Fibroblast of skin of left biceps (primary cell): Measurements from ENCODE around the gene ZNF574.

Source experiments
- DNase-seq, 2 experiments: peaks; one replicate each; pipeline ENCODE4 v3.0.0-alpha.2; 2013; ENCODE audit warnings: low read depth in 2 of 2

The ZNF574 gene

DNA sequence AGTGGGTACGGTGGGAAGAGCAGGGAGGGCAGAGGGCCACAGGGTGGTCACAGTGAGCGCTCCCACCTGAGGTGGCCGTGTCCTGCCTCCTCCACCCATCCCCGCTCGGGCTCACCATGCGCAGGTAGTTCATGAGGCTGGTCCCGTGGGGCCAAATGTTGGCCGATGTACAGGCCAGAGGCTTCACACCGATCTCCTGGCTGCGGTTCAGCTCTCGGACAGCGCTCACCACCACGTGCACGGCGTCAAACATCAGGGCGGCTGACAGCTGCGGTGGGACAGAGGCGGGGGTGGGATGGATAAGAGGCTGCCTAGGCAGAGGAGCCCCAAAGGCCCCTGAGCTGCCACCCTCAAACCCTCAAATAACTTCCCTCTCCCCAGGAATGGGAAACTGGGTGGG, 21.8 kb upstream of the ZNF574 start:
- DNase-seq, result no peak

GRCh38 chr19:42057846-42058245, 18.1 kb upstream of the ZNF574 start:
- DNase-seq, result no peak

- DNase-seq, result no peak
Measured at GRCh38 chr19:42059196-42059595, 16.8 kb upstream of the ZNF574 start.

- no peak for DNase-seq
Measured at GRCh38 chr19:42060117-42060516, 15.8 kb upstream of the ZNF574 start.

- DNase-seq, result no peak
Measured at GRCh38 chr19:42062381-42062780, 13.6 kb upstream of the ZNF574 start.

GRCh38 chr19:42064432-42064831, 11.5 kb upstream of the ZNF574 start:
- DNase-seq, result no peak

DNA sequence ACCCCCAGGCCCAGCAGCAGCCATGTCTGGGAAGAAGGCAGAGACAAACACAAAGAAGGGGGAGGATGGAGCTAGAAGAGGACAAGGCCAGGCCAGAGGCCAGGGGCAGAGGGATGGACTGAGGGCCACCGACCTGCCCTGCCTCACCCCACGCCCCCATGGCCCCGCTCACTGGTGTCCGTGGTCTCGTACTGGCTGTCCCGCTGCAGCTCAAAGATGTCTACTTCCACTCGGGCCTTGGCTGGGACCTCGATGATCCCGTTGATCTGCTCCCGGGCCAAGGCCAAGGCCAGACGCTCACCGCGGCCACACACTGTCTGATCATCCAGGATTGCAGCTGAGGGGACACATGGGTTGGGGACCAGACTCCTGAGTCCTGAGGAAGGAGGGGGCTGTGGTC, 10.9 kb upstream of the ZNF574 start:
- DNase-seq, result no peak

- DNase-seq, result no peak
Measured at GRCh38 chr19:42065511-42065910, 10.5 kb upstream of the ZNF574 start.

DNA sequence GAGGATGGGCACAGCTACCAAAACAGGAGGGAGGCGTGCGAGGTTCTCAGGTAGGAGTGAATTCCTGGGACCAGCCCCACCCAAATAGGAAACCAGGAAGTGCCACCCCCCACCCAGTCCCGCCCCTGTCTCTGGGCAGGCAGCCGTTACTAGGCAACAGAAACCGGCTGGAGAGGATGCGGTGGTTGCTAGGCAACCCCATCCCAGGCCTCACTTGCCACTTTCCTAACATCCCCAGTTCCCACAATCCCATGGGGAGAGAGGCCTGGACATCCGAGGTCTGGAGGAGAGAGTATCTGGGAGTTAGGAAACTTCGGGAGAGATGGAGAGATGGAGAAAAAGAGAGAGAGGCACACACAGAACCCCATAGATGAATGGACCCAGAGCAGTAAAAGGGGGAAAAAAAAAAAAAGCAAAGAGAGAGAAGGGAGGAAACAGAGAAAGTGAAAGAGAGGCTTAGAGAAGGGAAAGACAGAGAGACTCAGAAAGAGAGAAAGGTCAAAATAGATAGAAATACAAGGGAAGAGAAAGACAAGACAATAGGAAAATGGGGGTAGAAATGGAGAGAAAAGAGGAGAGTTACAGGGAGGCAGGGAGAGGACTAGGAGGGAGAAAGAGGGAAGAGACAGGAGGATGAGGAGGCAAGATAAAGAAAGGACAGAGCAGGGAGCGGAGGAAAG, 9.8 kb upstream of the ZNF574 start:
- no peak for DNase-seq

- DNase-seq, result no peak
Measured at GRCh38 chr19:42067315-42067888, 8.6 kb upstream of the ZNF574 start.

GRCh38 chr19:42068361-42068755, 7.6 kb upstream of the ZNF574 start:
- DNase-seq, result no peak

- DNase-seq, result no peak
Measured at GRCh38 chr19:42068756-42069571, 7.0 kb upstream of the ZNF574 start.

DNA sequence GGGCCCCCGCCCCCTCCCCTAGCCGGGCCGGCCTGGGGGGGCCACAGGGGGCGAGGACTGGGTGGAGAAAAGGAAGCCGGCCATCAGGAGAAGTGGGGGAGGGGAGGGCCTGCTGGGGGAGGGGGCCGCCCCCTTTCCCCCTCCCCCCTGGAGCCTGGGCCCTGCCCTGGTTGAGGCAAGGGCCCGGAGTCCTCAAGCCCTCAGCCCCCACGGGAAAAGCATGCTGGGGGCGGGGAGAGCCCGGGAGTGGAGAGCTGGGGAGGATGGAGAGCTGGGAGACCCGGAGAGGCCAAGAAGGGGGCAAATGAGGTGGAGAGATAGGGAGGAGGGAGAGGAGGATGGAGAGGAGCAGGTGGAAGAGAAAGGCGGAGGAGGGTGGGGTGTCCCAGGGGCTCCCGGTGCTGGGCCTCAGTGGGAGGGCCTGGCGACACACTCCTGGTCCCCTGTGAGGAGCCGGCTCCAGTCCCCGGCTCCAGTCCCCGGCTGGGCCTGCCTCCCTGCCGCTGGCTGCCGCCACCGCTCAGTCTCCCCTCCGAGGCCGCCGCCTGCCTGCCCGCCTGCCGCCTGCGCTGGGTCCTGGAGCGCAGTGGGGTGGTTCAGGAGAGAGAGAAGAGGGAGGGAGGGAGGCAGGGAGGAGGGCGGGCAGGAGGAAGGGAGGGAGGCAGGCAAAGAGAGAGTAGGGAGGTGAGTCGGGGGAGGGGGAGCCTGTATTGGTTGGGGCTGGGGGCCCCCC, 6.2 kb upstream of the ZNF574 start, which contains the start of gene GRIK5:
TSS of gene GRIK5 (minus strand) at position 588 of the 733 bp plus-strand sequence. CDS start 4,436 bp downstream, outside the sequence.
- no peak for DNase-seq

GRCh38 chr19:42071247-42071646, 4.7 kb upstream of the ZNF574 start:
- DNase-seq, result no peak

GRCh38 chr19:42074513-42075363, 1.2 kb upstream of the ZNF574 start:
- DNase-seq, result no peak

DNA sequence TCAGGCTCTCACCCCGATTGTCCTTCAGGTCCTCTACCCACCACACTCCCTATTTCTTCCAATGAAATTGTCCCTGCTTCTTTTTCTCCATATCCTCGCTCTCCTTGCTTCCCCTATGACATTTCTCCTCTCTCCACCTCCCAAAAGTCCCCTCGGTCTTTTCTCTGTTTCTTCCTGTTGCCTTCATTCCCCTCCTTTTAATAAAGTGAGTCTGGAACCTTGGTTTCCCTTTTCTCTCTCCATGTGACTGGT, 676 bp upstream of the ZNF574 start:
- DNase-seq, result no peak

- DNase-seq, result no peak
Measured at GRCh38 chr19:42076380-42076944, 496 bp downstream of the ZNF574 start.

- no peak for DNase-seq
Measured at GRCh38 chr19:42078058-42078457, 2.1 kb downstream of the ZNF574 start.

DNA sequence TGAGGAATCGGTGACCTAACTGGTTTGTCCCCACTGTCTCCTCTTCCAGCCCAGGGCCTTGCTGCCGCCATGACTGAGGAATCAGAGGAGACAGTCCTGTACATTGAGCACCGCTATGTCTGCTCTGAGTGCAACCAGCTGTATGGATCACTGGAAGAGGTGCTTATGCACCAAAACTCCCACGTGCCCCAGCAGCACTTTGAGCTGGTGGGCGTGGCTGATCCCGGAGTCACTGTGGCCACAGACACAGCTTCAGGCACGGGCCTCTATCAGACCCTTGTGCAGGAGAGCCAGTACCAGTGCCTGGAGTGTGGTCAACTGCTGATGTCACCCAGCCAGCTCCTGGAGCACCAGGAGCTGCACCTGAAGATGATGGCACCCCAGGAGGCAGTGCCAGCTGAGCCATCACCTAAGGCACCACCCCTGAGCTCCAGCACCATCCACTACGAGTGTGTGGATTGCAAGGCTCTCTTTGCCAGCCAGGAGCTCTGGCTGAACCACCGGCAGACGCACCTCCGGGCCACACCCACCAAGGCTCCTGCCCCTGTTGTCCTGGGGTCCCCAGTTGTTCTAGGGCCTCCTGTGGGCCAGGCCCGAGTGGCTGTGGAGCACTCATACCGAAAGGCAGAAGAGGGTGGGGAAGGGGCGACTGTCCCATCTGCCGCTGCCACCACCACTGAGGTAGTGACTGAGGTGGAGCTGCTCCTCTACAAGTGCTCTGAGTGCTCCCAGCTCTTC, 2.7 kb downstream of the ZNF574 start:
- DNase-seq, result no peak

DNA sequence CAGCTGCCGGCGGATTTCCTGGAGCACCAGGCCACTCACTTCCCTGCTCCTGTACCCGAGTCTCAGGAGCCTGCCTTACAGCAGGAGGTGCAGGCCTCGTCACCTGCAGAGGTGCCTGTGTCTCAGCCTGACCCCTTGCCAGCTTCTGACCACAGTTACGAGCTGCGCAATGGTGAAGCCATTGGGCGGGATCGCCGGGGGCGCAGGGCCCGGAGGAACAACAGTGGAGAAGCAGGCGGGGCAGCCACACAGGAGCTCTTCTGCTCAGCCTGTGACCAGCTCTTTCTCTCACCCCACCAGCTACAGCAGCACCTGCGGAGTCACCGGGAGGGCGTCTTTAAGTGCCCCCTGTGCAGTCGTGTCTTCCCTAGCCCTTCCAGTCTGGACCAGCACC, 3.3 kb downstream of the ZNF574 start:
- DNase-seq, result no peak
